ENCODE results near the gene PTPRK.
"Not testable (repeated sequence)": the region's sequence is repeated elsewhere in the genome, so short reads cannot be mapped to it uniquely, and the experiment has no call there.

PTPRK gene

GRCh38 chr6:127997496-127998164 lies 522.8 kb downstream of the PTPRK start:
- Histone ChIP-seq H4K5ac (ENCODE audit: low read length) (no peak overlapping the region), H3K18ac (ENCODE audit: low read length) (no peak overlapping the region), H3K36me3 (ENCODE audit: control insufficient read depth, insufficient read depth, low read length) (no peaks in the 10 kb centered on the region), H2BK5ac (ENCODE audit: low read length) (no peak overlapping the region), H3K4me1 (ENCODE audit: control insufficient read depth, low read depth, low read length) (no peaks in the 10 kb centered on the region), H3K23ac (ENCODE audit: low read length) (no peak overlapping the region), H2BK120ac (ENCODE audit: low read depth, low read length) (no peak overlapping the region), H3K27me3 (ENCODE audit: insufficient read depth, low read length, poor library complexity) (no peaks in the 10 kb centered on the region), H4K8ac (ENCODE audit: low read depth, low read length) (no peak overlapping the region), H3K4ac (ENCODE audit: low read depth, low read length) (no peak overlapping the region), H3K4me2 (ENCODE audit: low read length) (no peak overlapping the region), H3K4me3 (ENCODE audit: low read length) (no peak overlapping the region), H2BK15ac (replicated peaks; ENCODE audit: low read depth) (no peak overlapping the region), H3K79me2 (ENCODE audit: control insufficient read depth, insufficient read depth, low read length) (no peaks in the 10 kb centered on the region), H3K9ac (ENCODE audit: low read length) (no peak overlapping the region), H3K56ac (ENCODE audit: low read length) (no peak overlapping the region), H3K79me1 (ENCODE audit: low read length) (no peaks in the 10 kb centered on the region), H3K27ac (ENCODE audit: low read depth, low read length) (no peak overlapping the region), H2AK5ac (ENCODE audit: low read length) (no peak overlapping the region)
- DNase-seq, result no peak
- no CpG with 5 or more reads among the region's 3 CpGs for WGBS (ENCODE audit: extremely low coverage, insufficient coverage, low lambda C conversion rate)

DNA sequence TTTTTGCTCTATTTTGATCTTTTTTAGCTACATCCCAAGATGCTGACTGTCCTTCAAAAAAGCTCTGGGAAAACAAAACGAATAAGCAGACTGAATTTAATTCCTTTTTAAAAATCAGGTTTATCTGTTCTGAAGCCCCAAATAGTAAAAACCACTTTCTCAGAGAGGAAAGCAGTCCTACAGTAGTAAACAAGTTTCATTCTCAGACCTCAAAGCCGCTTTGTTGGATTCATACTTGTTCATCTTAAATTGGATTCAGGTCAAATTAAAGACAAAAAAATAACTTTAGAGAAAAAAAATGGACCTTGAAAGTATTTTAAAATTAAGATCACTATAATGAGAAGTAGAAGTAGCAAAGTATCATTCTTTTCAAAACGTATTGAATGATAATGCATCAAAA lies 523.5 kb downstream of the PTPRK start:
- H3K79me1 ChIP-seq (ENCODE audit: low read length), result no peaks in the 10 kb centered on the region
- no peak overlapping the region for H2BK120ac ChIP-seq (ENCODE audit: low read depth, low read length)
- H2AK5ac ChIP-seq (ENCODE audit: low read length), result no peak overlapping the region
- H4K8ac ChIP-seq (ENCODE audit: low read depth, low read length), result no peak overlapping the region
- H3K27me3 ChIP-seq (ENCODE audit: insufficient read depth, low read length, poor library complexity), result no peaks in the 10 kb centered on the region
- no peak overlapping the region for H3K4me3 ChIP-seq (ENCODE audit: low read length)
- no peak overlapping the region for H3K27ac ChIP-seq (ENCODE audit: low read depth, low read length)
- no peak overlapping the region for H2BK5ac ChIP-seq (ENCODE audit: low read length)
- no peak overlapping the region for H4K5ac ChIP-seq (ENCODE audit: low read length)
- H3K79me2 ChIP-seq (ENCODE audit: control insufficient read depth, insufficient read depth, low read length), result no peaks in the 10 kb centered on the region
- H3K4me2 ChIP-seq (ENCODE audit: low read length), result no peak overlapping the region
- no peaks in the 10 kb centered on the region for H3K36me3 ChIP-seq (ENCODE audit: control insufficient read depth, insufficient read depth, low read length)
- H3K56ac ChIP-seq (ENCODE audit: low read length), result no peak overlapping the region
- H3K9ac ChIP-seq (ENCODE audit: low read length), result no peak overlapping the region
- DNase-seq, result no peak
- H3K18ac ChIP-seq (ENCODE audit: low read length), result no peak overlapping the region
- H3K4me1 ChIP-seq (ENCODE audit: control insufficient read depth, low read depth, low read length), result no peaks in the 10 kb centered on the region
- no peak overlapping the region for H3K4ac ChIP-seq (ENCODE audit: low read depth, low read length)
- no CpG with 5 or more reads among the region's 3 CpGs for WGBS (ENCODE audit: extremely low coverage, insufficient coverage, low lambda C conversion rate)
- H2BK15ac ChIP-seq (replicated peaks; ENCODE audit: low read depth), result no peak overlapping the region
- no peak overlapping the region for H3K23ac ChIP-seq (ENCODE audit: low read length)

DNA sequence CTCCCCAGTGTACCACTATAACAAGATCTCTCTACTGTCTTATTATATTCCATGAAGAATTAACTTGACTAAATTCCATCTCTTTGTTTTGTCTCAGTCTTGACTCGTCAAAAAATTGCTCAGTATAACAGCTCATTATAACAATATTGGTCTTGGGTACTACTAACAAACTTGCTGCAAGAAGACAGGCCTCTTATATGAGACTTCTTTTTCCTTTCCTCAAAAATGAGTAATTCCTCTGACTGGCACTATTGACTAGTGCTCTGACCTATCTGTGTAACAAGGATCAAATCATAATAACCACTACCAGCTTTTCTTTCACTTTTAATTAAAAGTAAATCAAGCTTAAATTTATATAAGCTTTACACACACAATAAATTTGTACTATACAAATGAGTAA lies 528.3 kb downstream of the PTPRK start:
- Histone ChIP-seq H2BK120ac (ENCODE audit: low read depth, low read length) (no peak overlapping the region), H3K4me1 (ENCODE audit: control insufficient read depth, low read depth, low read length) (no peaks in the 10 kb centered on the region), H3K9ac (ENCODE audit: low read length) (no peak overlapping the region), H3K4me2 (ENCODE audit: low read length) (no peak overlapping the region), H3K79me1 (ENCODE audit: low read length) (no peaks in the 10 kb centered on the region), H2BK5ac (ENCODE audit: low read length) (no peak overlapping the region), H2AK5ac (ENCODE audit: low read length) (no peak overlapping the region), H3K4me3 (ENCODE audit: low read length) (no peak overlapping the region), H3K4ac (ENCODE audit: low read depth, low read length) (no peak overlapping the region), H3K27ac (ENCODE audit: low read depth, low read length) (no peak overlapping the region), H3K27me3 (ENCODE audit: insufficient read depth, low read length, poor library complexity) (no peaks in the 10 kb centered on the region), H2BK15ac (replicated peaks; ENCODE audit: low read depth) (no peak overlapping the region), H3K79me2 (ENCODE audit: control insufficient read depth, insufficient read depth, low read length) (no peaks in the 10 kb centered on the region), H4K5ac (ENCODE audit: low read length) (no peak overlapping the region), H3K18ac (ENCODE audit: low read length) (no peak overlapping the region), H3K56ac (ENCODE audit: low read length) (no peak overlapping the region), H4K8ac (ENCODE audit: low read depth, low read length) (no peak overlapping the region), H3K23ac (ENCODE audit: low read length) (no peak overlapping the region), H3K36me3 (ENCODE audit: control insufficient read depth, insufficient read depth, low read length) (no peaks in the 10 kb centered on the region)
- no peak for DNase-seq
- no CpG with 5 or more reads among the region's 1 CpG for WGBS (ENCODE audit: extremely low coverage, insufficient coverage, low lambda C conversion rate)

- Histone ChIP-seq H3K27ac (ENCODE audit: low read depth, low read length) (no peak overlapping the region), H2AK5ac (ENCODE audit: low read length) (no peak overlapping the region)
- no CpG with 5 or more reads among the region's 1 CpG for WGBS (ENCODE audit: extremely low coverage, insufficient coverage, low lambda C conversion rate)
Observed at GRCh38 chr6:127990074-127990473, 530.3 kb downstream of the PTPRK start.

DNA sequence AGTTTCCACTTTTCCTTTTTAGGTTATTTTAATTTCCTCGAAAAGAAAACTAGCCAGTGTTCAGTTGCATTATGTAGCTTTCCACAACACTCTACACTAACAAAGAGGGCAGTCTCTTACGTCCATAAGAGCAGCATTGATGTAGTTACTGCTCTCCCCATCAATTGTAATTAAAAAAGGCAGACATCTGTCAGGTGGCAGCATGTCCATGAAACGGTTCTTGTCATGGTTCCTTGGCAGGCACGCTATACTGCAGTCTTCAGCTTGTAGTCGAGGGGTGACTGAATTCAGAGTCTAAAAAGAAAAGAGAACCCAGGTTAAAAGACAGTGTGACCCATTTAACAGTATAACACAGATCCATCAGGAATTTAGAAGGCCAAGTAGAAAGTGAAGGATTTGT lies 539.4 kb downstream of the PTPRK start:
- Histone ChIP-seq H3K4me1 (ENCODE audit: control insufficient read depth, low read depth, low read length) (peaks cover 2% of the 10 kb centered on the region), H3K4me2 (ENCODE audit: low read length) (no peak overlapping the region), H3K27me3 (ENCODE audit: insufficient read depth, low read length, poor library complexity) (no peaks in the 10 kb centered on the region), H3K27ac (ENCODE audit: low read depth, low read length) (no peak overlapping the region), H2BK120ac (ENCODE audit: low read depth, low read length) (no peak overlapping the region), H4K5ac (ENCODE audit: low read length) (no peak overlapping the region), H2AK5ac (ENCODE audit: low read length) (no peak overlapping the region), H3K4me3 (ENCODE audit: low read length) (no peak overlapping the region), H3K36me3 (ENCODE audit: control insufficient read depth, insufficient read depth, low read length) (no peaks in the 10 kb centered on the region), H3K79me2 (ENCODE audit: control insufficient read depth, insufficient read depth, low read length) (no peaks in the 10 kb centered on the region), H3K23ac (ENCODE audit: low read length) (no peak overlapping the region), H3K56ac (ENCODE audit: low read length) (no peak overlapping the region), H2BK5ac (ENCODE audit: low read length) (no peak overlapping the region), H2BK15ac (replicated peaks; ENCODE audit: low read depth) (no peak overlapping the region), H4K8ac (ENCODE audit: low read depth, low read length) (no peak overlapping the region), H3K79me1 (ENCODE audit: low read length) (no peaks in the 10 kb centered on the region), H3K18ac (ENCODE audit: low read length) (no peak overlapping the region), H3K9ac (ENCODE audit: low read length) (no peak overlapping the region), H3K4ac (ENCODE audit: low read depth, low read length) (no peak overlapping the region)
- no CpG with 5 or more reads among the region's 5 CpGs for WGBS (ENCODE audit: extremely low coverage, insufficient coverage, low lambda C conversion rate)
- DNase-seq, result no peak

More at GRCh38 chr6:127990074-127990473, 530.3 kb downstream of the PTPRK start:
- H3K4ac ChIP-seq (ENCODE audit: low read depth, low read length), result no peak overlapping the region
- no peaks in the 10 kb centered on the region for H3K79me2 ChIP-seq (ENCODE audit: control insufficient read depth, insufficient read depth, low read length)
- H3K36me3 ChIP-seq (ENCODE audit: control insufficient read depth, insufficient read depth, low read length), result no peaks in the 10 kb centered on the region
- no peak overlapping the region for H3K4me2 ChIP-seq (ENCODE audit: low read length)
- H3K23ac ChIP-seq (ENCODE audit: low read length), result no peak overlapping the region
- no peaks in the 10 kb centered on the region for H3K79me1 ChIP-seq (ENCODE audit: low read length)
- no peak overlapping the region for H4K8ac ChIP-seq (ENCODE audit: low read depth, low read length)
- no peak overlapping the region for H3K18ac ChIP-seq (ENCODE audit: low read length)
- no peaks in the 10 kb centered on the region for H3K27me3 ChIP-seq (ENCODE audit: insufficient read depth, low read length, poor library complexity)
- H2BK15ac ChIP-seq (replicated peaks; ENCODE audit: low read depth), result no peak overlapping the region
- no peaks in the 10 kb centered on the region for H3K4me1 ChIP-seq (ENCODE audit: control insufficient read depth, low read depth, low read length)
- no peak overlapping the region for H4K5ac ChIP-seq (ENCODE audit: low read length)
- DNase-seq, result no peak
- H3K4me3 ChIP-seq (ENCODE audit: low read length), result no peak overlapping the region
- no peak overlapping the region for H3K9ac ChIP-seq (ENCODE audit: low read length)
- H2BK5ac ChIP-seq (ENCODE audit: low read length), result no peak overlapping the region
- no peak overlapping the region for H3K56ac ChIP-seq (ENCODE audit: low read length)
- no peak overlapping the region for H2BK120ac ChIP-seq (ENCODE audit: low read depth, low read length)

- not testable (repeated sequence) for H3K56ac ChIP-seq (ENCODE audit: low read length); H2BK120ac ChIP-seq (ENCODE audit: low read depth, low read length); H3K4ac ChIP-seq (ENCODE audit: low read depth, low read length); H3K79me1 ChIP-seq (ENCODE audit: low read length); H3K36me3 ChIP-seq (ENCODE audit: control insufficient read depth, insufficient read depth, low read length); H4K8ac ChIP-seq (ENCODE audit: low read depth, low read length); H3K23ac ChIP-seq (ENCODE audit: low read length); H3K4me3 ChIP-seq (ENCODE audit: low read length); H3K27me3 ChIP-seq (ENCODE audit: insufficient read depth, low read length, poor library complexity); H3K4me1 ChIP-seq (ENCODE audit: control insufficient read depth, low read depth, low read length); H3K79me2 ChIP-seq (ENCODE audit: control insufficient read depth, insufficient read depth, low read length); H2BK15ac ChIP-seq (replicated peaks; ENCODE audit: low read depth); H3K18ac ChIP-seq (ENCODE audit: low read length); H2AK5ac ChIP-seq (ENCODE audit: low read length); H4K5ac ChIP-seq (ENCODE audit: low read length); H3K9ac ChIP-seq (ENCODE audit: low read length); H3K4me2 ChIP-seq (ENCODE audit: low read length); H3K27ac ChIP-seq (ENCODE audit: low read depth, low read length); H2BK5ac ChIP-seq (ENCODE audit: low read length)
- DNase-seq, result peak; percentile 18
- WGBS (ENCODE audit: extremely low coverage, insufficient coverage, low lambda C conversion rate), result no CpG with 5 or more reads among the region's 2 CpGs
Observed at GRCh38 chr6:127978185-127978584, 542.2 kb downstream of the PTPRK start.

Measured in mesendoderm (in vitro differentiated cells).